ENCODE data around the gene KIAA1586. TPM values are rescaled to one million over a fixed set of nuclear protein-coding genes. Genes with fewer than 3 reads are reported as not detected.

The KIAA1586 gene
- total RNA-seq, 1 donor from 2014 or later = 6.6 TPM

DNA sequence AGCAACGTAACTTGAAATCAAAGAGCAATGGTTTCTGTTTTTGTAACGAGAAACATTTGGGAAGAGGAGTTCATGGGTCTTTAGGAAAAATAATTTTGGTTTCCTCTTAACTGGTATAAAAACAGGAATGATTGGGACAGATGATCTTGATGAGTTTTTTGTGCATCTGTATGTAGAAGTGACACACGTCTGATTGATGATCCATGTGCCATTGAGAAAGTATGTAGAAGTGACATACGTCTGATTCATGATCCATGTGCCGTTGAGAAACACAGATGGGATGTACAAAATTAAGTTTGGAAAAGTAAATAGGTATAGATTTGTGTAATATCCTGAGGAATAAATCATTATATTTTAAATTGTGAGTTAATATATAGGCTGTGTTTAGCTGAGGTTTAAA, 2.1 kb downstream of the KIAA1586 start:
- Histone ChIP-seq H3K4me3 (no peak overlapping the region), H3K36me3 (peaks cover 0 to 19% of the 10 kb centered on the region in 2 donors), H3K4me1 (peaks cover 17% of the 10 kb centered on the region), H3K27ac (no peak overlapping the region), H3K27me3 (no peaks in the 10 kb centered on the region), H3K9me3 (no peaks in the 10 kb centered on the region)
- TF ChIP-seq POLR2AphosphoS5 (IDR thresholded peaks at IDR 0.05; ENCODE audit: insufficient read depth in 1 of 2, low read depth in 1 of 2) = no peak
- TF ChIP-seq POLR2A (IDR thresholded peaks at IDR 0.05) = no peak
- TF ChIP-seq, protein P1, sequence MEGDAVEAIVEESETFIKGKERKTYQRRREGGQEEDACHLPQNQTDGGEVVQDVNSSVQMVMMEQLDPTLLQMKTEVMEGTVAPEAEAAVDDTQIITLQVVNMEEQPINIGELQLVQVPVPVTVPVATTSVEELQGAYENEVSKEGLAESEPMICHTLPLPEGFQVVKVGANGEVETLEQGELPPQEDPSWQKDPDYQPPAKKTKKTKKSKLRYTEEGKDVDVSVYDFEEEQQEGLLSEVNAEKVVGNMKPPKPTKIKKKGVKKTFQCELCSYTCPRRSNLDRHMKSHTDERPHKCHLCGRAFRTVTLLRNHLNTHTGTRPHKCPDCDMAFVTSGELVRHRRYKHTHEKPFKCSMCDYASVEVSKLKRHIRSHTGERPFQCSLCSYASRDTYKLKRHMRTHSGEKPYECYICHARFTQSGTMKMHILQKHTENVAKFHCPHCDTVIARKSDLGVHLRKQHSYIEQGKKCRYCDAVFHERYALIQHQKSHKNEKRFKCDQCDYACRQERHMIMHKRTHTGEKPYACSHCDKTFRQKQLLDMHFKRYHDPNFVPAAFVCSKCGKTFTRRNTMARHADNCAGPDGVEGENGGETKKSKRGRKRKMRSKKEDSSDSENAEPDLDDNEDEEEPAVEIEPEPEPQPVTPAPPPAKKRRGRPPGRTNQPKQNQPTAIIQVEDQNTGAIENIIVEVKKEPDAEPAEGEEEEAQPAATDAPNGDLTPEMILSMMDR (IDR thresholded peaks at IDR 0.05) = no peak
- intact Hi-C loops (cut with DNase I) = loop anchor here (5.0 kb wide), 1 partner anchor 96 kb away; no protein-coding TSS in a partner anchor
- no peak for DNase-seq (ENCODE audit: extremely low spot score in 2 of 2)

DNA sequence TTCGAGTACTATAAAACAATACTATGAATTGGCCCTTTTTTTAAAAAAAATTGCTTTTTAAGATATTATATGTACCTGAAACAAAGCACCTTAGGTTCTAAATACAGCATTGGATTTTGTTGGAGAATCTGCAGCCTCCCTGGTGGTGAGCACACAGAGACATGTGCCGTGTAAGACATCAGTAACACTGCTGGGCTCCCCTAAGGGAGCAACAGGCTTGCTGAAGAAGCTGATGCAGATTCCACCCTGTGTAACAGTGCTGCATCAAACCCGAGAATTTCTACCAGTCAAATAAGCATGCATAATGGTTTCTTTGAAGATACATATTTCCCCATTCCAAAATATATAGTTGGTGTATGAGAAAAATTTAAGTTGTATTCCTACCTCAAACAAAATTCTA, 17.4 kb downstream of the KIAA1586 start:
- no peak for DNase-seq (ENCODE audit: extremely low spot score in 2 of 2)
- TF ChIP-seq, protein P1 (IDR thresholded peaks at IDR 0.05) = no peak
- Histone ChIP-seq H3K4me1 (no peaks in the 10 kb centered on the region), H3K9me3 (no peaks in the 10 kb centered on the region), H3K36me3 (peaks cover 0 to 18% of the 10 kb centered on the region in 2 donors), H3K27me3 (no peaks in the 10 kb centered on the region), H3K4me3 (no peak overlapping the region), H3K27ac (no peak overlapping the region)
- intact Hi-C loops (cut with DNase I) = no loop called here

DNA sequence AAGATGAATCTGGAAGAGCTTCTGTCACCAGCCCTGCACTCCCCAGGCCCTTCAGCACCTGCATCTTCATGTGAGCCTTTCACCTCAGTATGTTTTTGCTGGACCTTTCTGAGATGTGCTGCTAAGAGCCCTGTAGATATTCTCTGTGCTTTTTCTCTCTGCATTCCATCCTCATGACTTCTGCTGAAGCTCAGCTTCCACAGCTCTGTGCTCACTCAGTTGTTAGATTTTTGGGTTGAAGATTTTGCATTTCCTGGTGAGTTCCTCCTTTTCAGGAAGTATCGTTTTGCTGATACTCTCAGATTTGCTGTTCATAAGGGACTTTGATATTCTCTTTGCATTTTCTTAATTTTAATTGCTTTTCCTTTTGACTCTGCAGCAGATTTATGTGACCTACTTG, 18.3 kb downstream of the KIAA1586 start:
- no peak for DNase-seq (ENCODE audit: extremely low spot score in 2 of 2)
- no peaks in the 10 kb centered on the region for H3K4me1 ChIP-seq

DNA sequence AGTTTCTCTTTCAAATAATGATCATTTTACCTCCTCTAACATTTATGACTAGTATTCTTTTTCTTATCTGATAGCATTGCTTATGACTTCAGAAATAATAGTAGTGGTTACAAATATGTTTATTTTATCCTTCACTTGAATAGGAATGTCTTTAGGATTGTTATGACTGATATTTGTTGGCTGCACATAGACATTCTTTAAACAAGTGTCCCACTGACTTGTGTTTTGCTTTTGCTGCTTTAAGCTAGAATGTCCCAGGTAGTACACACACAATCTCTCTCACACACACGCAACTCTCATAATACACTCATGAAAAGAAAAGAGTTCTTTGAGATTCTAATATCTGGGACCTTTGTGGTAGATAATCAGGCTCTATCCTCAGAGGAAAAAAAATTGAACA, 21.6 kb downstream of the KIAA1586 start:
- Histone ChIP-seq H3K36me3 (peaks cover 0 to 5% of the 10 kb centered on the region in 2 donors), H3K27ac (no peak overlapping the region), H3K4me3 (no peak overlapping the region), H3K27me3 (no peaks in the 10 kb centered on the region), H3K9me3 (no peaks in the 10 kb centered on the region), H3K4me1 (no peaks in the 10 kb centered on the region)
- no peak for DNase-seq (ENCODE audit: extremely low spot score in 2 of 2)
- intact Hi-C loops (cut with DNase I) = no loop called here
- no peak for TF ChIP-seq POLR2AphosphoS5 (IDR thresholded peaks at IDR 0.05; ENCODE audit: insufficient read depth in 1 of 2, low read depth in 1 of 2)
- TF ChIP-seq POLR2A (IDR thresholded peaks at IDR 0.05) = no peak
- TF ChIP-seq, protein P1 (IDR thresholded peaks at IDR 0.05) = no peak

More for the DNA sequence above, 18.3 kb downstream of the KIAA1586 start:
- peaks cover 0 to 13% of the 10 kb centered on the region in 2 donors for H3K36me3 ChIP-seq
- TF ChIP-seq POLR2A (IDR thresholded peaks at IDR 0.05) (no peak), POLR2AphosphoS5 (IDR thresholded peaks at IDR 0.05; ENCODE audit: insufficient read depth in 1 of 2, low read depth in 1 of 2) (no peak)
- TF ChIP-seq, protein P1 (IDR thresholded peaks at IDR 0.05) = no peak
- no peaks in the 10 kb centered on the region for H3K27me3 ChIP-seq
- no peak overlapping the region for H3K4me3 ChIP-seq
- intact Hi-C loops (cut with DNase I) = no loop called here
- no peaks in the 10 kb centered on the region for H3K9me3 ChIP-seq
- no peak overlapping the region for H3K27ac ChIP-seq

DNA sequence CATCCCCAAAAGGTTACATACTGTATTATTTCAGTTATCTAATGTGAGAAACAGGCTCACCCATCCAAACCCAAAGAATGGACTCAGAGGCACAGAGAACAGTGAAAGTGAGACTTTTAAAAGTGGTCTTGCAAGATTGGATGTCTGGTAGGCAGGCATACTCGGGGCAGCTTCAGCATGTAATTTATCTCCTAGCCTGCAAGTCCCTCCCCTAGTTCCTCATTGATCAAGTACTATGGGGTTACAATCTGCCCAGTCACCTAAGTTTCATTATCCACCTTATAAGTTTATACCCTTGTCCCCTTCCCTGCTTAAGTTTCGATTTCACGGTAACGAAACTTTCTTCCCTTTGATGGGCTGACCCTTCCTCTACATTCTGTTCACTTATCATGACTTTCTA, 22.7 kb downstream of the KIAA1586 start:
- no peak for DNase-seq (ENCODE audit: extremely low spot score in 2 of 2)
- Histone ChIP-seq H3K27ac (no peak overlapping the region), H3K4me1 (no peaks in the 10 kb centered on the region), H3K4me3 (no peak overlapping the region), H3K9me3 (no peaks in the 10 kb centered on the region), H3K36me3 (no peaks in the 10 kb centered on the region), H3K27me3 (no peaks in the 10 kb centered on the region)
- intact Hi-C loops (cut with DNase I) = no loop called here
- TF ChIP-seq POLR2AphosphoS5 (IDR thresholded peaks at IDR 0.05; ENCODE audit: insufficient read depth in 1 of 2, low read depth in 1 of 2) (no peak), POLR2A (IDR thresholded peaks at IDR 0.05) (no peak)
- TF ChIP-seq, protein P1 (IDR thresholded peaks at IDR 0.05) = no peak

Measured in vagina (tissue), 2 donors.